HG02623 (cell line): ENCODE measurements around the gene S100A14.

ENCODE experiments used
- ATAC-seq: cut with Tn5 transposase; IDR thresholded peaks from one replicate; pipeline ENCODE4 v1.9.1; 2021; ENCODE audit warnings: moderate library complexity; ENCODE audit not compliant: unreplicated experiment

Gene S100A14

GRCh38 chr1:153566414-153567371 is 49.4 kb downstream of the S100A14 start:
- no peak for ATAC-seq

GRCh38 chr1:153565529-153566374 is 50.4 kb downstream of the S100A14 start, which contains the start of gene S100A2:
S100A2 (minus strand) TSS chr1:153565844; CDS start chr1:153563877, 1,967 bp downstream.
- no peak for ATAC-seq
